Retina (tissue), 1 donor: ENCODE data around the gene EXOC6.
A peak's percentile ranks its signal among the peaks of the same experiment; 100 is the strongest.

Experiments
- DNase-seq: peaks from one replicate; pipeline ENCODE4 v3.0.0-alpha.2; 2016

EXOC6 gene

GRCh38 chr10:93027508-93027907, 179.2 kb downstream of the EXOC6 start:
- DNase-seq = no peak

GRCh38 chr10:93028883-93029282, 180.6 kb downstream of the EXOC6 start:
- no peak for DNase-seq

- DNase-seq = no peak
These were observed 182.1 kb downstream of the EXOC6 start for GRCh38 chr10:93030409-93030808.

GRCh38 chr10:93032105-93032808, 183.9 kb downstream of the EXOC6 start:
- DNase-seq = no peak

- no peak for DNase-seq
These were observed 184.5 kb downstream of the EXOC6 start for GRCh38 chr10:93032809-93033137.

GRCh38 chr10:93034426-93034825, 186.1 kb downstream of the EXOC6 start:
- no peak for DNase-seq

- no peak for DNase-seq
These were observed 190.8 kb downstream of the EXOC6 start for GRCh38 chr10:93039110-93039509.

- no peak for DNase-seq
These were observed 191.4 kb downstream of the EXOC6 start for GRCh38 chr10:93039721-93040120.

GRCh38 chr10:93054486-93054885, 206.2 kb downstream of the EXOC6 start:
- no peak for DNase-seq

- DNase-seq = no peak
These were observed 209.8 kb downstream of the EXOC6 start for GRCh38 chr10:93058139-93058538.

- DNase-seq = peak; percentile 41
These were observed 211.9 kb downstream of the EXOC6 start, which contains the start of gene CYP26C1 for GRCh38 chr10:93059975-93060886. CYP26C1 (plus strand) TSS chr10:93060798; CDS start chr10:93061264, 466 bp downstream.

- peak; percentile 52 for DNase-seq
These were observed 212.7 kb downstream of the EXOC6 start for GRCh38 chr10:93060887-93061593.

GRCh38 chr10:93061594-93062513, 213.5 kb downstream of the EXOC6 start:
- peak; percentile 49 for DNase-seq

GRCh38 chr10:93062514-93063143, 214.3 kb downstream of the EXOC6 start:
- DNase-seq = peak; percentile 82

- no peak for DNase-seq
These were observed 215.0 kb downstream of the EXOC6 start for GRCh38 chr10:93063144-93063976.

- DNase-seq = no peak
These were observed 215.8 kb downstream of the EXOC6 start for GRCh38 chr10:93063977-93064660.

- DNase-seq = no peak
These were observed 216.7 kb downstream of the EXOC6 start for GRCh38 chr10:93064874-93065660.

GRCh38 chr10:93065675-93066543, 217.6 kb downstream of the EXOC6 start:
- DNase-seq = peak; percentile 28
